ENCODE measurements around the gene PNLIPRP3. TPM values are rescaled to one million over a fixed set of nuclear protein-coding genes. Genes with fewer than 3 reads are reported as not detected.
"Not testable (repeated sequence)": the region's sequence is repeated elsewhere in the genome, so short reads cannot be mapped to it uniquely, and the experiment has no call there.

PNLIPRP3 gene
- total RNA-seq, 1 experiment from 2014 or later, result not detected

DNA sequence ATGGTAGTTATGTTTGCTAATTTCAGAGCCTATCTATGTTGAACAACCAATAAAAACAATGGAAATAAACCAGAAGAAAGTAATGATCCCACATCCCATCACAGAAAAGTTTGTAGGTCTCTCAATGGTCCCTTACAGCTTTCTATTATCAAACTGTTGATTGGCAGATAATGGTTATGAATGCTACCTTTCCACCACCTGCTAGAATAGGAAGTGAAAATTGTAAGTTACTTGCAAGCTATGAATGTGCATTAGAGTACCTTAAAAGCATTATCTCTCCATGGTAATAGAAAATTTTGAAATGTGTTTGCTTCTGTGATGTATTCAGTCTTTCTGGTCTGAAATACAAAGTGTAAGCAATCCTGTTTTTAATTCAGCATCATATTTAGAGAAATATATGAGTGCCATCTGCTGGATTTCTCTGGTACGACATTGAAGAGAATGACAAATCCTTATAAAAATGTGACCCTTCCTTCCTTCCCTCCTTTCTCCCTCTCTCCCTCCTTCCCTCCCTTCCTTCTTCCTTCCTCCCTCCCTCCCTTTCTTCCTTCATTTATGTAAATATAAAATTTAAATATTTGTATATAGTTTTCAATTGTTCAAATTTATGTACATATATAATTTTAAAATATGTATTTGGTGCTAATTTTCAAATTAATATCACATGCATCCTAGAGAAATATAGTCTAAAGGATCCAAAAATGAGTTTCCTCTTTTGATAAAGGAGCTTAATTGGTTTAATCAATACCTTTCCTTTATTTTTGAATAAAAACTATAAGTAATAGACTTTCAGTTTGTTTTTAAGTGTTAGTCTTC lies 41.4 kb upstream of the PNLIPRP3 start:
- H3K27me3 ChIP-seq (ENCODE audit: insufficient read depth, low read length), result no peaks in the 10 kb centered on the region
- no peak overlapping the region for H3T11ph ChIP-seq (ENCODE audit: low read length)
- Mint-ChIP-seq H3K27me3 (ENCODE audit: low read depth) (peaks cover 2% of the 10 kb centered on the region; the same call in 1 of the 2 replicates), H3K36me3 (ENCODE audit: insufficient read depth in 1 of 3, low read depth in 3 of 3) (no peaks in the 10 kb centered on the region), H3K9me3 (no peaks in the 10 kb centered on the region), H3K27ac (no peak overlapping the region), H3K4me3 (no peak overlapping the region), H3K4me1 (peaks cover 9 to 17% of the 10 kb centered on the region in 2 experiments)
- H3K4ac ChIP-seq (ENCODE audit: low read depth, low read length), result no peak overlapping the region
- no peak overlapping the region for H2BK15ac ChIP-seq (ENCODE audit: low read depth, low read length)
- no peak overlapping the region for H2AK5ac ChIP-seq (ENCODE audit: insufficient read length, low read length)
- H4K20me1 ChIP-seq (ENCODE audit: control insufficient read depth, insufficient read depth, insufficient read length), result no peaks in the 10 kb centered on the region
- DNase-seq, result no peak
- H3K27ac ChIP-seq (ENCODE audit: insufficient read length, low read depth, low read length), result no peak overlapping the region
- no peak overlapping the region for H2BK5ac ChIP-seq (ENCODE audit: insufficient read length, low read length)
- no peaks in the 10 kb centered on the region for H3K79me1 ChIP-seq (ENCODE audit: insufficient read depth, low read depth, low read length, poor library complexity, severe bottlenecking)
- H3K79me2 ChIP-seq (ENCODE audit: insufficient read depth, low read length), result no peaks in the 10 kb centered on the region
- no peak overlapping the region for H3K18ac ChIP-seq (ENCODE audit: insufficient read length, low read depth, low read length)
- H3K23me2 ChIP-seq (ENCODE audit: insufficient read length, low read depth, low read length, poor library complexity, severe bottlenecking), result no peaks in the 10 kb centered on the region
- H3K4me2 ChIP-seq (ENCODE audit: insufficient read depth, insufficient read length, low read length), result no peak overlapping the region
- H4K5ac ChIP-seq (ENCODE audit: insufficient read length, low read depth, low read length), result no peak overlapping the region
- TF ChIP-seq, protein P1, sequence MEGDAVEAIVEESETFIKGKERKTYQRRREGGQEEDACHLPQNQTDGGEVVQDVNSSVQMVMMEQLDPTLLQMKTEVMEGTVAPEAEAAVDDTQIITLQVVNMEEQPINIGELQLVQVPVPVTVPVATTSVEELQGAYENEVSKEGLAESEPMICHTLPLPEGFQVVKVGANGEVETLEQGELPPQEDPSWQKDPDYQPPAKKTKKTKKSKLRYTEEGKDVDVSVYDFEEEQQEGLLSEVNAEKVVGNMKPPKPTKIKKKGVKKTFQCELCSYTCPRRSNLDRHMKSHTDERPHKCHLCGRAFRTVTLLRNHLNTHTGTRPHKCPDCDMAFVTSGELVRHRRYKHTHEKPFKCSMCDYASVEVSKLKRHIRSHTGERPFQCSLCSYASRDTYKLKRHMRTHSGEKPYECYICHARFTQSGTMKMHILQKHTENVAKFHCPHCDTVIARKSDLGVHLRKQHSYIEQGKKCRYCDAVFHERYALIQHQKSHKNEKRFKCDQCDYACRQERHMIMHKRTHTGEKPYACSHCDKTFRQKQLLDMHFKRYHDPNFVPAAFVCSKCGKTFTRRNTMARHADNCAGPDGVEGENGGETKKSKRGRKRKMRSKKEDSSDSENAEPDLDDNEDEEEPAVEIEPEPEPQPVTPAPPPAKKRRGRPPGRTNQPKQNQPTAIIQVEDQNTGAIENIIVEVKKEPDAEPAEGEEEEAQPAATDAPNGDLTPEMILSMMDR (conservative IDR thresholded peaks at IDR 0.05), result peak; percentile 78
- H3K56ac ChIP-seq (ENCODE audit: insufficient read length, low read depth, low read length), result no peak overlapping the region
- H2AFZ ChIP-seq (ENCODE audit: low read length), result no peak overlapping the region
- H3K4me1 ChIP-seq (ENCODE audit: insufficient read depth, low read length), result no peaks in the 10 kb centered on the region; the same call in 1 of the 2 replicates
- H3K23ac ChIP-seq (ENCODE audit: insufficient read length, low read depth, low read length), result no peak overlapping the region
- H3K9me3 ChIP-seq (ENCODE audit: control insufficient read depth, low read depth, low read length), result no peaks in the 10 kb centered on the region
- H4K8ac ChIP-seq (replicated peaks; ENCODE audit: insufficient read length, low read depth, low read length), result no peak overlapping the region
- H4K91ac ChIP-seq (ENCODE audit: insufficient read length, low read depth, low read length), result no peak overlapping the region
- H2BK20ac ChIP-seq (ENCODE audit: low read depth, low read length, poor library complexity, severe bottlenecking), result no peak overlapping the region
- no CpG with 5 or more reads among the region's 1 CpG for WGBS (ENCODE audit: extremely low coverage, insufficient read length, low lambda C conversion rate)
- no peak overlapping the region for H3K14ac ChIP-seq (ENCODE audit: insufficient read depth, low read length)
- no peak overlapping the region for H2BK12ac ChIP-seq (ENCODE audit: insufficient read length, low read depth, low read length)
- no peak overlapping the region for H2BK120ac ChIP-seq (ENCODE audit: low read depth, low read length, poor library complexity, severe bottlenecking)
- H3K9ac ChIP-seq (ENCODE audit: extremely low read depth, insufficient read length, low read length), result no peak overlapping the region

DNA sequence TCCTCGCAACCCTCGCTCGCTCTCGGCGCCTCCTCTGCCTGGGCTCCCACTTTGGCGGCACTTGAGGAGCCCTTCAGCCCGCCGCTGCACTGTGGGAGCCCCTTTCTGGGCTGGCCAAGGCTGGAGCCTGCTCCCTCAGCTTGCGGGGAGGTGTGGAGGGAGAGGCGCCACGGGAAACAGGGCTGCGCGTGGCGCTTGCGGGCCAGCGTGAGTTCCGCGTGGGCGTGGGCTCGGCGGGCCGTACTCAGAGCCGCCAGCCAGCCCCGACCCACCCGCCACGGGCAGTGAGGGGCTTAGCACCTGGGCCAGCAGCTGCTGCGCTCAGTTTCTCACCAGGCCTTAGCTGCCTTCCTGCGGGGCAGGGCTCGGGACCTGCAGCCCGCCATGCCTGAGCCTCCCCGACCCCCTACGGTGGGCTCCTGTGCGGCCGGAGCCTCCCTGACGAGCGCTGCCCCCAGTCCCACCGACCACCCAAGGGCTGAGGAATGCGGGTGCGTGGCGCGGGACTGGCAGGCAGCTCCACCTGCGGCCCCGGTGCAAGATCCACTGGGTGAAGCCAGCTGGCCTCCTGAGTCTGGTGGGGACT lies 34.3 kb upstream of the PNLIPRP3 start:
- WGBS (ENCODE audit: extremely low coverage, insufficient read length, low lambda C conversion rate), result no CpG with 5 or more reads among the region's 43 CpGs
- H3K36me3 Mint-ChIP-seq (ENCODE audit: insufficient read depth in 1 of 3, low read depth in 3 of 3), result not testable (repeated sequence)

More for the DNA sequence above, 34.3 kb upstream of the PNLIPRP3 start:
- not testable (repeated sequence) for H3K9me3 ChIP-seq (ENCODE audit: control insufficient read depth, low read depth, low read length); H3T11ph ChIP-seq (ENCODE audit: low read length); H2AK5ac ChIP-seq (ENCODE audit: insufficient read length, low read length); H3K4me3 Mint-ChIP-seq; H3K27me3 ChIP-seq (ENCODE audit: insufficient read depth, low read length); H3K14ac ChIP-seq (ENCODE audit: insufficient read depth, low read length); H3K23me2 ChIP-seq (ENCODE audit: insufficient read length, low read depth, low read length, poor library complexity, severe bottlenecking); H2BK20ac ChIP-seq (ENCODE audit: low read depth, low read length, poor library complexity, severe bottlenecking); H3K4ac ChIP-seq (ENCODE audit: low read depth, low read length); H4K20me1 ChIP-seq (ENCODE audit: control insufficient read depth, insufficient read depth, insufficient read length); H3K9me3 Mint-ChIP-seq; H3K27ac Mint-ChIP-seq; H3K27ac ChIP-seq (ENCODE audit: insufficient read length, low read depth, low read length); H2BK5ac ChIP-seq (ENCODE audit: insufficient read length, low read length); H3K79me2 ChIP-seq (ENCODE audit: insufficient read depth, low read length); H3K4me1 ChIP-seq (ENCODE audit: insufficient read depth, low read length); H3K27me3 Mint-ChIP-seq (ENCODE audit: low read depth); H2AFZ ChIP-seq (ENCODE audit: low read length); H4K91ac ChIP-seq (ENCODE audit: insufficient read length, low read depth, low read length); H3K23ac ChIP-seq (ENCODE audit: insufficient read length, low read depth, low read length); H4K8ac ChIP-seq (replicated peaks; ENCODE audit: insufficient read length, low read depth, low read length); H3K4me2 ChIP-seq (ENCODE audit: insufficient read depth, insufficient read length, low read length); H2BK12ac ChIP-seq (ENCODE audit: insufficient read length, low read depth, low read length); H4K5ac ChIP-seq (ENCODE audit: insufficient read length, low read depth, low read length); H2BK15ac ChIP-seq (ENCODE audit: low read depth, low read length); DNase-seq; H3K79me1 ChIP-seq (ENCODE audit: insufficient read depth, low read depth, low read length, poor library complexity, severe bottlenecking); H3K56ac ChIP-seq (ENCODE audit: insufficient read length, low read depth, low read length); H2BK120ac ChIP-seq (ENCODE audit: low read depth, low read length, poor library complexity, severe bottlenecking); H3K9ac ChIP-seq (ENCODE audit: extremely low read depth, insufficient read length, low read length); H3K18ac ChIP-seq (ENCODE audit: insufficient read length, low read depth, low read length)
- peaks cover 8 to 13% of the 10 kb centered on the region in 2 experiments for H3K4me1 Mint-ChIP-seq
